NCI-H748 (cell line): ENCODE data around the gene TMEM255B.
"Not testable (repeated sequence)": the region's sequence is repeated elsewhere in the genome, so short reads cannot be mapped to it uniquely, and the experiment has no call there.

Source experiments
- DNase-seq: peaks from one replicate; lab custom pipeline; 2025; ENCODE audit not compliant: unreplicated experiment; lab: John Stamatoyannopoulos, UW

Gene TMEM255B

GRCh38 chr13:113748101-113748861 is 10.7 kb upstream of the TMEM255B start:
- DNase-seq = no peak

- DNase-seq = no peak
These were observed 10.1 kb upstream of the TMEM255B start for GRCh38 chr13:113748862-113749451.

DNA sequence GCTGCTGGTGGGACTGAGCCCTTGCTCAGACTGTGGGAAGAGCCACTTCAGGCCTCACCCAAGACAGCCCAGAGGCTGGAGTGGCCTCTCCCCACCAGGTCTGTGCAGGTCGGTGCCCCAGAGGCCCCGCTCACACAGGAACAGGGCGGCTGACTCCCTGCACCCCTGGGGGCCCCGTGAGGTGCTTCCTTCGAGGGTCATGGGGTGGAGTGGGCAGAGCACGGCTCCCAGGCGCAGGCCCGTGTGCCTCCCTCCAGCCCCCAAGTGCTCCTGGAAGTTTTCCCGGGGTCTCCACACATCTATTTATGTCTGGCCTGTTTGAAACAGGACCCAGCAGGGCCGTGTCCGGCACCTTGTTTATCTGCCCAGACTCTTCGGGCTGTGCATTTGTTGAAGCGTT is 9.5 kb upstream of the TMEM255B start:
- DNase-seq = no peak

DNA sequence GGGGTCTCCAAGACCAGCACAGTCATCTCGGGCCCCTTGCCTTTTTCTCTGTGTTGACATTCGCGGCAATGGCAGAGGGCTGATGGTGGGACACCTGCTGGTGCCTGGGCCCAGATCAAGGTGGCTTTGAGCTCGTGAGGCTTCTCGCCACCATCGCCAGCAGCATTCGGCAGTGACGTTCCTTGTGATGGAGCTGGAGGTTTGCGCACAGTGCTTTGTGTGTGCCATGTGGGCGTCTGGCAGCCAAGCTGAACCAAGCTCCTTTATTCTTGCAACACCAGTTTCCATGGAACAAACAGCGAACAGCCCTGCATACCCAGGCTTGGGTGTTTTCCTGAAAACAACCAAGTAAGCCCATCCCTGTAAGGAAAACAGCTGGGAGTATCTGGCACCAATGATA is 9.1 kb upstream of the TMEM255B start:
- DNase-seq = no peak

GRCh38 chr13:113750554-113751399 is 8.2 kb upstream of the TMEM255B start:
- DNase-seq = no peak

GRCh38 chr13:113751491-113751890 is 7.5 kb upstream of the TMEM255B start:
- DNase-seq = no peak

GRCh38 chr13:113752211-113752986 is 6.6 kb upstream of the TMEM255B start:
- DNase-seq = not testable (repeated sequence)

- DNase-seq = no peak
These were observed 5.9 kb upstream of the TMEM255B start for GRCh38 chr13:113753171-113753570.

DNA sequence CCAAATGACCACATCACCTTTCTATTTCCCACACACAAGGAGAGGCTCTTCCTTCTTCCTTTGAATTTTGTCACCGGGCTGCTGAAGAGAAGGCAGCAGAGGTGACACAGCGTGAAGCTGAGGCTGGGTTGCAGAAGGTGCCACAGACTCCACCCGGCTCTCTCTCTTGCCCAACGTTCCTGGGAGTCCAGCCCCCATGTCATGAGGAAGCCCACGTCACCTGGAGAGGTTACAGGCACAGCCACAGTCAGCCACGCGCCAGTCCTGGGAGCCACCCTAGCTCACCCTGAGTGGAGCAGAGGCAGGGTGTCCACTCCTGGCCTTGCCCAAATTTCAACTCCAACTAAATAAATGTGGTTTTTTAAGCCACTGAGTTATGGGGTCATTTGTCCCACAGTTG is 4.8 kb upstream of the TMEM255B start:
- no peak for DNase-seq

DNA sequence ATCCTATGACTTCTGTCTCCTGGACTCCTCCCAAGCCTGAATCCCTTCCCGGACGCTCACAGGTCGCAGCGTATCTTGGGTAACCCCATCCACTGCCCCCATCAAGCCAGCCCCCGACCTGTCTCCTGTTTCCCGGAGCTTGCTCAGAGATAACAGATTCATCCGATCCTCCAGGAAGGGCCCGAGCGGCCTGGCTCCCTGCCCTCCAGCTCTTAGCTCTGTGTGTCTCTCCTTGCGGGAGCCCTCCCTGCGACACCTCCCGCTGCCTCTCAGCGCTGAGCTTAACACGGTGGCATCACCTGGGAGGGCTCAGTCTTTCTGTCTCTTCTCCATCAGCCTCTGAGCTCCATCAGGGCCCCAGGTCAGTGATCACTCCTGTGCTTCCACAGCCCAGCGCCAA is 4.3 kb upstream of the TMEM255B start:
- no peak for DNase-seq

DNA sequence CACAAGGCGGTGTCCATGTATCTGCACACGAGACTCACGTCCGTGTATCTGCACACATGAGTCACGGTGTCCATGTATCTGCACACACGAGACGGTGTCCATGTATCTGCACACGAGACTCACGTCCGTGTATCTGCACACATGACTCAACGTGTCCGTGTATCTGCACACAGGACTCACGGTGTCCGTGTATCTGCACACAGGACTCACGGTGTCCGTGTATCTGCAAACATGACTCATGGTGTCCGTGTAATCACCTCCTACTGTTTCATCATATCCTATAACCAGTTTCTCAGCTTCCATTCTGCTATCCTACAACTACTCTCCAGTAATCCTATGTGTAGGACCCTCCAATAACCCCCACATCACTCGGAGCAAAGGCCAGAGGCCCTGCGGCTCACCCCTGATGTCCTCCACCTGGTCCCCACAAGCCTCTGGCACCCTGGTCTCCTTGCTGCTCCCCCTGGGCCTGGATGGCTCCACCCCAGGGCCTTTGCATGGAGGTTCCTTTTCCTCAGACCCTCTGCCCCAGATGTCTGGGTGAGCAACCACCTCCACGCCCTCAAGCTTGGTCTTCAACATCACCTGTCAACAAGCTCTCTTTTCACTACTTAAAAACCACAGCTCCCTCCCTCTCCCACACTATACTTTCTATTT is 2.5 kb upstream of the TMEM255B start:
- no peak for DNase-seq

- peak; percentile 75 for DNase-seq
These were observed 605 bp downstream of the TMEM255B start for GRCh38 chr13:113759525-113760137.

DNA sequence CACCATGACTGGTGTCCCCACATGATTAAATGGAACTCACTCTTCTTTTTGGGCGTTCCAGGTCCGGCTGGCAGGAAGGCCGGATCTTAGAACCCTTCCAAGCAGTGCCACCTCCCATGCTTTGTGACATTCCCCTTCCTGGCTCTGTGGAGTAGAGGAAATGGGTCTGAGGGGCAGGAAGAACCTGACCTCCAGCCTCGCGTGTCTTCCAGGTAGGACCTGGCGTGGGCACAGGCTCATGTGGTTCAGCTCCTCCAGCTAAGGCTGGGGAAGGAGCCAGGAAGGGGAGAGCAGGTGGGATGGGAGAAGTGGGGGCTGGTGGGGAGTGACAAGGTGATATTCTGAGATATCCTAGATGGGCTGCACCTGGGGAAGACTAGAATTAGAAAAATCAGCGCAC is 2.1 kb downstream of the TMEM255B start:
- DNase-seq = no peak

GRCh38 chr13:113762075-113762474 is 3.0 kb downstream of the TMEM255B start:
- DNase-seq = no peak

DNA sequence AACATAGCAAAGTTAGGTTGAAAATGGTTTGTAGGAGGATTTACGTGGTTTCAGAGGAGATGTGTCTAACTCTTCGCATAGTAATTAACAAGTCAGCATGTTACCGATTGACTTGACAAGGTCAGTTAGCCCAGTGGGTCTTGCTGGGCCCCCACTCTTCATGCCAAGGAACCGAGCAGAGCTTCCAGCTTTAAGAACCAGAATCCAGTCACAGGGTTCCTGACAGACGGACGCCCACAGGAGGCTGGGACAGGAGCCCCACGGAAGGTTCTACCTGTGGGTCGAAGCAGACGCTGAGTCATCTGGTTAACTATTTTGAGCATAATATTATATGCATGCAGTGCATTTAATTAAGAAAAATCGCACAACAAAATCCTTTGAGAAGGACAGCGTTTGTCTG is 3.5 kb downstream of the TMEM255B start:
- DNase-seq = no peak

DNA sequence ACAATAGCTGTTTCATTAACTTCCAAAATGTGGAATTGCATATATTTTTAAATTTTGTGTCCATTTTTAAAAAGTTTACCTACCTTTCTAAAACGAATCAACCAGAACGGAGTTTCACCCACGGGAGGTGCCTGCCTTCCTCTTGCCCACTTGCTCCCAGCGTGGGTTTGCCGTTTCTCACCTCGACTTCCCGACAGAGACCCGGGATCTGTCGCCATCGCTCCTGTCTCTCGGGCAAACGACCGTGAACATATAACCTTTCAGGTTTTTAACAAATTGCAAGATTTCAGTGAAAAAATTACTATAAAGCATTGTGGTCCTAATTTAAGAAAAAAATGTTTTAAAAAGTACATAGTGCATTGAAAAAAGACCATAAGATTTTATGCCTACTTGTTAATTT is 4.2 kb downstream of the TMEM255B start:
- DNase-seq = no peak

- peak; percentile 39 for DNase-seq
These were observed 5.2 kb downstream of the TMEM255B start for GRCh38 chr13:113763961-113764792.

DNA sequence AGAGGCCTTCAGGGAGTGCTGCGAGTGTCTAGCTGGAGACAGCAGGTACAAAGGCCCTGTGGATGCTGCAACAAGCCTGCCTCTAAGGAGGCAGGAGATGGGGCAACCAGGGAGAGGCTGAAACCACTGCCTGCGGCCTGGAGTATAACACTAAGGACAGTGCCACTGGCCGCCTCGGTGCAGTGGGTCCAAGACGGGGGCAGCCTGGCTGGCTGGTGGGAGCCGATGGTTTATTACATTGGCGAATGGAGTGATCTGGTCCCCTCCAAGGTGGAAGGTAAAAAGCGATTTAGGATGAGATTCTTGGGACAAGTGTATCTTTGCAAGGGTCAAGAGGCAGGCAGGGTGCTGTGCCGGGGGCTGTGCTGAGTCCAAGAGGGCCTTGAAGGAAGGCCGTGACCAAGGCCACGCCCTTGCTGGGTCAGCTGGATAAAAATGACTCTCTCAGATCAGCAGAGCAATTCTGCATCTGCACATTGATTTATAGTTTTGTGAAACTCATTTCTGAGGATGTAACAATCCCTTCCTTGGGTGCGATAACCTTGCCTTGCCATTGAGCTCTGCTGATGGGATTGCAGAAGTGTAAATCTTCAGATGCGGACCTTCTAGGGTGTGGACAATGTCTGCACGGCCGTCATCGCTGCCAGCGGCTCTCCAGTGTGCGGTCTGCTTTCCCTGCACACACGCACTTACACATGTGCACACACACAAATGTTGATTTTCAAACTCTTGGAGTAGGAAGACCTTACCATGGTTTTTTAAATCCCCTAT is 6.0 kb downstream of the TMEM255B start:
- peak; percentile 72 for DNase-seq

DNA sequence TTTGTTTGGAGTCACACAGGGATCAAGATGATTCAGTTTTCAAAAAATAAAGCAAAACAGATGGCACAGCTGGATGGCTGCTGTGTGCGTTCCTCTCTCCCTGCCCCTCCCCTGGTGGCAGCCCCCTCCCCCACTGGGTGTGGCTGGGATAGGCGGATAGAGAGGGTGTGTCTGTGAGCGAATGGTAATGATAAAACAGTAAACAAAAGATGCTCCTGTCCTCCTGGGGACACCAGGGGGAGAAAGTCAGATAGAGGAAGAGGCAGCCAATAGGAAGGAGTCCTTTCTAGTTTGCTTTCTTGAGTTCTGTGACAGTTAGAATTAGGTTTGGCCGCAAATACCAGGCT is 6.5 kb downstream of the TMEM255B start:
- peak; percentile 88 for DNase-seq
